ENCODE results near the gene BCAR3. TPM values are rescaled to one million over a fixed set of nuclear protein-coding genes. Genes with fewer than 3 reads are reported as not detected.

The BCAR3 gene
- total RNA-seq, 1 donor from 2014 or later = 11.7 TPM

GRCh38 chr1:93549811-93550210 lies 131.8 kb downstream of the BCAR3 start:
- Histone ChIP-seq H3K27me3 (no peaks in the 10 kb centered on the region), H3K79me2 (ENCODE audit: low read depth) (no peaks in the 10 kb centered on the region), H3F3A (ENCODE audit: low read depth) (peaks cover 38% of the 10 kb centered on the region), H3K9me3 (ENCODE audit: low read depth) (no peaks in the 10 kb centered on the region), H3K4me2 (no peak overlapping the region), H3K36me3 (peaks cover 41% of the 10 kb centered on the region), H4K20me1 (ENCODE audit: low read depth) (peaks cover 31% of the 10 kb centered on the region), H3K4me3 (no peak overlapping the region), H3K27ac (no peak overlapping the region), H3K9ac (no peak overlapping the region), H3K4me1 (peaks cover 16% of the 10 kb centered on the region), H2AFZ (replicated peaks) (no peak overlapping the region)
- no peaks in the 10 kb centered on the region for H3K27me3 Mint-ChIP-seq (ENCODE audit: insufficient read depth, low read depth)
- H3K4me3 Mint-ChIP-seq = no peak overlapping the region
- peaks cover 27% of the 10 kb centered on the region for H3K36me3 Mint-ChIP-seq
- no peak for DNase-seq (ENCODE audit: low spot score)
- TF ChIP-seq EZH2phosphoT487 (IDR thresholded peaks at IDR 0.05) (no peak), CTCF (IDR thresholded peaks at IDR 0.05) (no peak), EZH2 (IDR thresholded peaks at IDR 0.05) (no peak)
- H3K27ac Mint-ChIP-seq = no peak overlapping the region
- H3K9me3 Mint-ChIP-seq = no peaks in the 10 kb centered on the region
- H3K4me1 Mint-ChIP-seq = peaks cover 15% of the 10 kb centered on the region

GRCh38 chr1:93549131-93549530 lies 132.5 kb downstream of the BCAR3 start:
- Histone ChIP-seq H3K79me2 (ENCODE audit: low read depth) (no peaks in the 10 kb centered on the region), H2AFZ (replicated peaks) (no peak overlapping the region), H3K4me1 (peaks cover 16% of the 10 kb centered on the region), H3F3A (ENCODE audit: low read depth) (peaks cover 38% of the 10 kb centered on the region), H3K9me3 (ENCODE audit: low read depth) (no peaks in the 10 kb centered on the region), H3K9ac (no peak overlapping the region), H3K27me3 (no peaks in the 10 kb centered on the region), H3K36me3 (peaks cover 47% of the 10 kb centered on the region), H4K20me1 (ENCODE audit: low read depth) (peaks cover 25% of the 10 kb centered on the region), H3K4me2 (no peak overlapping the region), H3K27ac (no peak overlapping the region), H3K4me3 (no peak overlapping the region)
- no peak overlapping the region for H3K27ac Mint-ChIP-seq
- DNase-seq (ENCODE audit: low spot score) = no peak
- peaks cover 15% of the 10 kb centered on the region for H3K4me1 Mint-ChIP-seq
- H3K9me3 Mint-ChIP-seq = no peaks in the 10 kb centered on the region
- H3K27me3 Mint-ChIP-seq (ENCODE audit: insufficient read depth, low read depth) = no peaks in the 10 kb centered on the region
- no peak overlapping the region for H3K4me3 Mint-ChIP-seq
- TF ChIP-seq CTCF (IDR thresholded peaks at IDR 0.05) (no peak), EZH2phosphoT487 (IDR thresholded peaks at IDR 0.05) (no peak), EZH2 (IDR thresholded peaks at IDR 0.05) (no peak)
- peaks cover 25% of the 10 kb centered on the region for H3K36me3 Mint-ChIP-seq

- Mint-ChIP-seq H3K27ac (no peak overlapping the region), H3K4me1 (no peaks in the 10 kb centered on the region), H3K4me3 (no peak overlapping the region), H3K36me3 (peaks cover 9% of the 10 kb centered on the region), H3K27me3 (ENCODE audit: insufficient read depth, low read depth) (no peaks in the 10 kb centered on the region), H3K9me3 (no peaks in the 10 kb centered on the region)
- Histone ChIP-seq H3K27ac (no peak overlapping the region), H3K36me3 (peaks cover 44% of the 10 kb centered on the region), H3K4me1 (no peaks in the 10 kb centered on the region), H3K79me2 (ENCODE audit: low read depth) (no peaks in the 10 kb centered on the region), H4K20me1 (ENCODE audit: low read depth) (peaks cover 8% of the 10 kb centered on the region), H3K4me3 (no peak overlapping the region), H3K4me2 (no peak overlapping the region), H3K27me3 (no peaks in the 10 kb centered on the region), H2AFZ (replicated peaks) (no peak overlapping the region), H3F3A (ENCODE audit: low read depth) (peaks cover 24% of the 10 kb centered on the region), H3K9ac (no peak overlapping the region), H3K9me3 (ENCODE audit: low read depth) (no peaks in the 10 kb centered on the region)
- TF ChIP-seq CTCF (IDR thresholded peaks at IDR 0.05) (no peak), EZH2 (IDR thresholded peaks at IDR 0.05) (no peak), EZH2phosphoT487 (IDR thresholded peaks at IDR 0.05) (no peak)
- DNase-seq (ENCODE audit: low spot score) = no peak
Measured at GRCh38 chr1:93546162-93546863, 135.3 kb downstream of the BCAR3 start.
